ENCODE measurements around the gene DIS3L2.
"Not testable (repeated sequence)": the region's sequence is repeated elsewhere in the genome, so short reads cannot be mapped to it uniquely, and the experiment has no call there.

The DIS3L2 gene

GRCh38 chr2:232013701-232014353 lies 52.3 kb downstream of the DIS3L2 start:
- DNase-seq = peak; percentile 30

GRCh38 chr2:232014681-232015080 lies 53.2 kb downstream of the DIS3L2 start:
- no peak for DNase-seq

GRCh38 chr2:232018181-232018580 lies 56.7 kb downstream of the DIS3L2 start:
- no peak for DNase-seq

GRCh38 chr2:232022718-232023117 lies 61.2 kb downstream of the DIS3L2 start:
- no peak for DNase-seq

GRCh38 chr2:232023426-232023825 lies 61.9 kb downstream of the DIS3L2 start:
- DNase-seq = no peak

GRCh38 chr2:232024457-232024856 lies 62.9 kb downstream of the DIS3L2 start:
- DNase-seq = no peak

GRCh38 chr2:232026910-232027309 lies 65.4 kb downstream of the DIS3L2 start:
- DNase-seq = no peak

GRCh38 chr2:232027530-232027929 lies 66.0 kb downstream of the DIS3L2 start:
- DNase-seq = no peak

GRCh38 chr2:232028071-232028470 lies 66.6 kb downstream of the DIS3L2 start:
- no peak for DNase-seq

- no peak for DNase-seq
Measured at GRCh38 chr2:232028631-232029030, 67.1 kb downstream of the DIS3L2 start.

GRCh38 chr2:232029346-232029745 lies 67.8 kb downstream of the DIS3L2 start:
- DNase-seq = no peak

GRCh38 chr2:232030229-232030628 lies 68.7 kb downstream of the DIS3L2 start:
- DNase-seq = no peak

- not testable (repeated sequence) for DNase-seq
Measured at GRCh38 chr2:232035292-232035691, 73.8 kb downstream of the DIS3L2 start.

- not testable (repeated sequence) for DNase-seq
Measured at GRCh38 chr2:232036876-232037275, 75.4 kb downstream of the DIS3L2 start.

GRCh38 chr2:232038251-232038880 lies 76.9 kb downstream of the DIS3L2 start:
- no peak for DNase-seq

GRCh38 chr2:232038881-232039485 lies 77.5 kb downstream of the DIS3L2 start:
- DNase-seq = no peak

- no peak for DNase-seq
Measured at GRCh38 chr2:232042911-232043574, 81.5 kb downstream of the DIS3L2 start.

GRCh38 chr2:232043966-232044365 lies 82.5 kb downstream of the DIS3L2 start:
- no peak for DNase-seq

GRCh38 chr2:232049350-232049749 lies 87.8 kb downstream of the DIS3L2 start:
- DNase-seq = no peak

GRCh38 chr2:232052591-232052990 lies 91.1 kb downstream of the DIS3L2 start:
- DNase-seq = no peak

- no peak for DNase-seq
Measured at GRCh38 chr2:232053777-232054176, 92.3 kb downstream of the DIS3L2 start.

GRCh38 chr2:232058063-232058877 lies 96.8 kb downstream of the DIS3L2 start:
- no peak for DNase-seq

- DNase-seq = no peak
Measured at GRCh38 chr2:232058931-232059330, 97.4 kb downstream of the DIS3L2 start.
